Stimulated activated CD8-positive, alpha-beta memory T cell treated with anti-CD3 and anti-CD28 coated beads, Interleukin-15, amount 100 ng/mL, for 24 hours (primary cell): ENCODE data around the gene SLC18A2.

ENCODE experiments used
- DNase-seq: peaks from one replicate; pipeline ENCODE4 v3.0.0-alpha.2; 2020; ENCODE audit warnings: low read depth

The SLC18A2 gene

GRCh38 chr10:117237401-117237991 is 3.4 kb upstream of the SLC18A2 start:
- DNase-seq = no peak

GRCh38 chr10:117239051-117239450 is 1.9 kb upstream of the SLC18A2 start:
- no peak for DNase-seq

GRCh38 chr10:117239721-117240620 is 943 bp upstream of the SLC18A2 start:
- no peak for DNase-seq

- no peak for DNase-seq
Measured at GRCh38 chr10:117241541-117242462, 888 bp downstream of the SLC18A2 start.

- no peak for DNase-seq
Measured at GRCh38 chr10:117242463-117242832, 1.5 kb downstream of the SLC18A2 start.

GRCh38 chr10:117246997-117247671 is 6.2 kb downstream of the SLC18A2 start:
- DNase-seq = no peak

GRCh38 chr10:117248750-117249465 is 8.0 kb downstream of the SLC18A2 start:
- no peak for DNase-seq

GRCh38 chr10:117249493-117250093 is 8.7 kb downstream of the SLC18A2 start:
- DNase-seq = no peak

GRCh38 chr10:117250411-117250810 is 9.5 kb downstream of the SLC18A2 start:
- no peak for DNase-seq

GRCh38 chr10:117253908-117254307 is 13.0 kb downstream of the SLC18A2 start:
- no peak for DNase-seq

- DNase-seq = no peak
Measured at GRCh38 chr10:117254338-117254737, 13.4 kb downstream of the SLC18A2 start.

- DNase-seq = no peak
Measured at GRCh38 chr10:117254774-117255735, 14.1 kb downstream of the SLC18A2 start.

GRCh38 chr10:117255835-117256460 is 15.0 kb downstream of the SLC18A2 start:
- DNase-seq = no peak

- no peak for DNase-seq
Measured at GRCh38 chr10:117256910-117257309, 16.0 kb downstream of the SLC18A2 start.

GRCh38 chr10:117257721-117258120 is 16.8 kb downstream of the SLC18A2 start:
- no peak for DNase-seq

- DNase-seq = no peak
Measured at GRCh38 chr10:117259279-117259678, 18.4 kb downstream of the SLC18A2 start.

GRCh38 chr10:117260084-117260483 is 19.2 kb downstream of the SLC18A2 start:
- DNase-seq = no peak

GRCh38 chr10:117261501-117261900 is 20.6 kb downstream of the SLC18A2 start:
- DNase-seq = no peak

GRCh38 chr10:117262291-117262902 is 21.5 kb downstream of the SLC18A2 start:
- DNase-seq = no peak
